HCT116 (cell line): ENCODE results near the gene GALNT11. TPM values are rescaled to one million over a fixed set of nuclear protein-coding genes. Genes with fewer than 3 reads are reported as not detected.
"Not testable (repeated sequence)": the region's sequence is repeated elsewhere in the genome, so short reads cannot be mapped to it uniquely, and the experiment has no call there.

Source experiments
- ATAC-seq: fragments of 200-7000 bp; cut with Tn5 transposase; 2 replicates; pipeline ENCODE4 v1.9.1; 2020; ENCODE audit warnings: mild to moderate bottlenecking, moderate library complexity
- BruUV-seq: library from RNA; stranded (reverse); fragments of 400-500 nt; replicated peaks from 2 replicates; lab custom pipeline; 2021; lab: Mats Ljungman, UMichigan
- CTCF ChIA-PET: fragments of 300-600 bp; sonication (Branson Sonifier 250); formaldehyde crosslinking; loops from one replicate; lab custom pipeline; 2021; ENCODE audit warnings: antibody characterized with exemption; lab: Charles Lee
- POLR2A ChIA-PET: fragments of 300-600, 350-600 bp; sonication (Branson Sonifier 250); formaldehyde crosslinking; loops from one replicate; lab custom pipeline; 2021; ENCODE audit warnings: antibody characterized with exemption; lab: Charles Lee
- RAD21 ChIA-PET, 2 experiments: fragments of 300-600 bp; sonication (Branson Sonifier 250); formaldehyde crosslinking; loops; one replicate each; lab custom pipeline; 2023; ENCODE audit warnings: low total read pairs in 2 of 2; ENCODE audit not compliant: uncharacterized antibody in 2 of 2, unreplicated experiment in 2 of 2, low non-redundant PET in 1 of 2; lab: Charles Lee
- DNase-seq: peaks from one replicate; pipeline ENCODE4 v3.0.0-alpha.2; 2010; ENCODE audit warnings: low read depth, low spot score
- H2AFZ ChIP-seq: fragments of 200-600 bp; shearing (Covaris generic), sonication (generic); 2 replicates; pipeline ENCODE4 v1.6.1; 2017; ENCODE audit warnings: low read depth, mixed run types, mixed read lengths, antibody characterized with exemption, low read length; ENCODE audit not compliant: poor library complexity, severe bottlenecking
- H3K27ac ChIP-seq: 2 replicates; pipeline ENCODE4 v1.5.1; 2012; ENCODE audit warnings: low read depth, low read length
- H3K27me3 ChIP-seq: fragments of 200-600 bp; sonication (generic); 2 replicates; pipeline ENCODE4 v1.6.1; 2016; ENCODE audit warnings: mixed run types, low read length, mixed read lengths; ENCODE audit not compliant: insufficient read depth
- H3K36me3 ChIP-seq, 2 experiments: fragments of 200-500 bp in 1 of 2; fragments of 200-600 bp in 1 of 2; sonication (Bioruptor generic) in 1 of 2; sonication (generic) in 1 of 2; 2 replicates each; pipeline versions ENCODE4 v1.5.1 to v1.6.1; 2014 to 2016; ENCODE audit warnings: low read length in 2 of 2, inconsistent platforms in 1 of 2, mixed read lengths in 1 of 2, mixed run types in 1 of 2; ENCODE audit not compliant: insufficient read depth in 2 of 2, control insufficient read depth in 1 of 2
- H3K4me1 ChIP-seq, 2 experiments: fragments of 200-600 bp in 1 of 2; sonication (generic) in 1 of 2; 2 replicates each; pipeline versions ENCODE4 v1.5.1 to v1.6.1; 2012 to 2017; ENCODE audit warnings: low read length in 2 of 2, inconsistent platforms in 1 of 2, mild to moderate bottlenecking in 1 of 2, mixed read lengths in 1 of 2, mixed run types in 1 of 2, moderate library complexity in 1 of 2; ENCODE audit not compliant: insufficient read depth in 2 of 2, control insufficient read depth in 1 of 2
- H3K4me2 ChIP-seq: fragments of 200-600 bp; sonication (generic); 2 replicates; pipeline ENCODE4 v1.6.1; 2017; ENCODE audit warnings: mixed run types, low read length, mixed read lengths
- H3K4me3 ChIP-seq, 2 experiments: fragments of 200-600 bp in 1 of 2; sonication (generic) in 1 of 2; replicated peaks in 1 of 2; 2 replicates each; pipeline ENCODE4 v1.5.1; 2011 to 2016; ENCODE audit warnings: low read length in 2 of 2, control low read depth in 1 of 2, low read depth in 1 of 2, mild to moderate bottlenecking in 1 of 2, mixed read lengths in 1 of 2, mixed run types in 1 of 2
- H3K79me2 ChIP-seq: fragments of 200-600 bp; sonication (generic); 2 replicates; pipeline ENCODE4 v1.6.1; 2017; ENCODE audit warnings: mild to moderate bottlenecking, mixed run types, low read length, moderate library complexity, mixed read lengths; ENCODE audit not compliant: insufficient read depth
- H3K9ac ChIP-seq: fragments of 200-600 bp; sonication (generic); 2 replicates; pipeline ENCODE4 v1.6.1; 2016; ENCODE audit warnings: low read length, mixed read lengths
- H3K9me2 ChIP-seq: fragments of 200-600 bp; sonication (generic), shearing (Covaris generic); 2 replicates; pipeline ENCODE4 v1.6.1; 2017; ENCODE audit warnings: mixed run types, mild to moderate bottlenecking, moderate library complexity; ENCODE audit not compliant: insufficient read depth
- H3K9me3 ChIP-seq, 2 experiments: fragments of 200-500 bp in 1 of 2; fragments of 200-600 bp in 1 of 2; sonication (Bioruptor generic) in 1 of 2; sonication (generic) in 1 of 2; 2 replicates each; pipeline ENCODE4 v1.6.1; 2014 to 2017; ENCODE audit warnings: low read length in 2 of 2, mixed read lengths in 2 of 2, inconsistent platforms in 1 of 2, low read depth in 1 of 2, mild to moderate bottlenecking in 1 of 2, mixed run types in 1 of 2, moderate library complexity in 1 of 2; ENCODE audit not compliant: control insufficient read depth in 1 of 2, insufficient read depth in 1 of 2
- H4K20me1 ChIP-seq: fragments of 200-600 bp; sonication (generic), shearing (Covaris generic); 2 replicates; pipeline ENCODE4 v1.6.1; 2017; ENCODE audit warnings: mixed run types, mild to moderate bottlenecking, moderate library complexity; ENCODE audit not compliant: insufficient read depth
- ATF3 ChIP-seq: IDR thresholded peaks from 2 replicates; pipeline ENCODE4 v1.6.1; 2012
- CBX3 ChIP-seq: IDR thresholded peaks from 2 replicates; pipeline ENCODE4 v1.6.1; 2012; ENCODE audit warnings: low read depth
- CEBPB ChIP-seq: IDR thresholded peaks from 2 replicates; pipeline ENCODE4 v1.6.1; 2012; ENCODE audit warnings: low read depth
- FOSL1 ChIP-seq: IDR thresholded peaks from 2 replicates; pipeline ENCODE4 v1.6.1; 2012; ENCODE audit warnings: low read depth
- JUND ChIP-seq: IDR thresholded peaks from 2 replicates; pipeline ENCODE4 v1.6.1; 2012
- MAX ChIP-seq: IDR thresholded peaks from 2 replicates; pipeline ENCODE4 v1.6.1; 2012
- POLR2AphosphoS5 ChIP-seq: IDR thresholded peaks from 2 replicates; pipeline ENCODE4 v1.6.1; 2011; ENCODE audit warnings: mild to moderate bottlenecking, low read depth, low read length, moderate library complexity
- RAD21 ChIP-seq: IDR thresholded peaks from 2 replicates; pipeline ENCODE4 v1.6.1; 2012; ENCODE audit warnings: low read depth, mild to moderate bottlenecking
- SRF ChIP-seq: IDR thresholded peaks from 2 replicates; pipeline ENCODE4 v1.6.1; 2012; ENCODE audit warnings: low read depth
- TCF7L2 ChIP-seq: IDR thresholded peaks from 2 replicates; pipeline ENCODE4 v1.7.0; 2011; ENCODE audit warnings: borderline replicate concordance, inconsistent platforms; ENCODE audit not compliant: insufficient read depth, insufficient read length; ENCODE audit errors: extremely low read depth
- YY1 ChIP-seq: IDR thresholded peaks from 2 replicates; pipeline ENCODE4 v1.6.1; 2011; ENCODE audit warnings: low read length, low read depth, moderate library complexity, mild to moderate bottlenecking; ENCODE audit not compliant: insufficient replicate concordance; ENCODE audit errors: extremely low read depth
- intact Hi-C: fragments of 100-400 bp; cut with micrococcal nuclease; formaldehyde crosslinking; loops from 2 replicates; pipeline ENCODE4 v1.10.0; 2022
- total RNA-seq: library from RNA; stranded (reverse); gene quantifications from one replicate; pipeline ENCODE4 v1.2.1, GENCODE V29; 2021; ENCODE audit not compliant: unreplicated experiment
- TF ChIP-seq, protein P1 (sequence below), 3 experiments: fragments of 200-600 bp in 1 of 3; sonication (generic) in 1 of 3; IDR thresholded peaks in 2 of 3; conservative IDR thresholded peaks in 1 of 3; 2 replicates each; pipeline ENCODE4 v1.5.1; 2012 to 2017; ENCODE audit warnings: low read depth in 2 of 3, low read length in 2 of 3, antibody characterized with exemption in 1 of 3, borderline replicate concordance in 1 of 3, control low read depth in 1 of 3, mild to moderate bottlenecking in 1 of 3, mixed read lengths in 1 of 3, mixed run types in 1 of 3, moderate library complexity in 1 of 3; ENCODE audit not compliant: insufficient read depth in 1 of 3

The GALNT11 gene
- total RNA-seq, 1 experiment from 2014 or later, result 28.9 TPM

- ChIA-PET CTCF (no interaction called here), RAD21 (no interaction called here), POLR2A (no interaction called here)
- Histone ChIP-seq H3K9ac (no peak overlapping the region), H3K9me2 (no peaks in the 10 kb centered on the region), H2AFZ (no peak overlapping the region), H3K36me3 (no peaks in the 10 kb centered on the region), H3K4me3 (no peak overlapping the region), H3K9me3 (no peaks in the 10 kb centered on the region), H3K79me2 (peaks cover 15% of the 10 kb centered on the region; the same call in 1 of the 2 replicates), H3K4me1 (peaks cover 2 to 8% of the 10 kb centered on the region in 2 experiments; a peak in 1 of 4 replicates), H3K27me3 (no peaks in the 10 kb centered on the region), H4K20me1 (no peaks in the 10 kb centered on the region), H3K4me2 (no peak overlapping the region), H3K27ac (no peak overlapping the region)
- no peak for DNase-seq
- TF ChIP-seq RAD21 (no peak), CEBPB (no peak), FOSL1 (no peak), SRF (no peak), YY1 (no peak), TCF7L2 (no peak), ATF3 (no peak), JUND (no peak), MAX (no peak), POLR2AphosphoS5 (no peak), CBX3 (no peak)
- intact Hi-C loops, result no loop called here
- ATAC-seq, result no peak
- BruUV-seq, result no TSS peak
Observed at GRCh38 chr7:152073352-152073751, 47.9 kb downstream of the GALNT11 start.

- no peaks in the 10 kb centered on the region for H3K36me3 ChIP-seq
- no peak overlapping the region for H3K4me2 ChIP-seq
- H3K27ac ChIP-seq, result no peak overlapping the region
- TF ChIP-seq CBX3, result no peak
- no peak for TF ChIP-seq YY1
- no peak for TF ChIP-seq FOSL1
- TF ChIP-seq, protein P1, sequence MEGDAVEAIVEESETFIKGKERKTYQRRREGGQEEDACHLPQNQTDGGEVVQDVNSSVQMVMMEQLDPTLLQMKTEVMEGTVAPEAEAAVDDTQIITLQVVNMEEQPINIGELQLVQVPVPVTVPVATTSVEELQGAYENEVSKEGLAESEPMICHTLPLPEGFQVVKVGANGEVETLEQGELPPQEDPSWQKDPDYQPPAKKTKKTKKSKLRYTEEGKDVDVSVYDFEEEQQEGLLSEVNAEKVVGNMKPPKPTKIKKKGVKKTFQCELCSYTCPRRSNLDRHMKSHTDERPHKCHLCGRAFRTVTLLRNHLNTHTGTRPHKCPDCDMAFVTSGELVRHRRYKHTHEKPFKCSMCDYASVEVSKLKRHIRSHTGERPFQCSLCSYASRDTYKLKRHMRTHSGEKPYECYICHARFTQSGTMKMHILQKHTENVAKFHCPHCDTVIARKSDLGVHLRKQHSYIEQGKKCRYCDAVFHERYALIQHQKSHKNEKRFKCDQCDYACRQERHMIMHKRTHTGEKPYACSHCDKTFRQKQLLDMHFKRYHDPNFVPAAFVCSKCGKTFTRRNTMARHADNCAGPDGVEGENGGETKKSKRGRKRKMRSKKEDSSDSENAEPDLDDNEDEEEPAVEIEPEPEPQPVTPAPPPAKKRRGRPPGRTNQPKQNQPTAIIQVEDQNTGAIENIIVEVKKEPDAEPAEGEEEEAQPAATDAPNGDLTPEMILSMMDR (IDR thresholded peaks at IDR 0.05 in 2 of 3, conservative IDR thresholded peaks at IDR 0.05 in 1 of 3; ENCODE audit: borderline replicate concordance in 1 of 3, insufficient read depth in 1 of 3, low read depth in 2 of 3, low read length in 2 of 3), result no peak
- no peak for TF ChIP-seq CEBPB
- TF ChIP-seq JUND, result no peak
- TF ChIP-seq, all 23 proteins: peak for 0
- H4K20me1 ChIP-seq, result no peaks in the 10 kb centered on the region
- H3K4me3 ChIP-seq, result no peak overlapping the region
- RAD21 ChIA-PET, result no interaction called here
- intact Hi-C loops, result no loop called here
- CTCF ChIA-PET, result no interaction called here
- POLR2A ChIA-PET, result no interaction called here
- peaks cover 2 to 8% of the 10 kb centered on the region in 2 experiments; a peak in 1 of 4 replicates for H3K4me1 ChIP-seq
- H3K9me2 ChIP-seq, result no peaks in the 10 kb centered on the region
- BruUV-seq, result no TSS peak
- H3K9ac ChIP-seq, result no peak overlapping the region
- no peaks in the 10 kb centered on the region for H3K9me3 ChIP-seq
- H3K27me3 ChIP-seq, result no peaks in the 10 kb centered on the region
- no peak overlapping the region for H2AFZ ChIP-seq
- no peak for ATAC-seq
- H3K79me2 ChIP-seq, result peaks cover 15% of the 10 kb centered on the region; the same call in 1 of the 2 replicates
- no peak for DNase-seq
Observed at GRCh38 chr7:152074673-152075072, 49.2 kb downstream of the GALNT11 start.

GRCh38 chr7:152075379-152075778, 49.9 kb downstream of the GALNT11 start:
- H3K4me1 ChIP-seq, intact Hi-C loops, H3K4me3 ChIP-seq, H3K36me3 ChIP-seq, H3K9me3 ChIP-seq, H4K20me1 ChIP-seq, H3K9me2 ChIP-seq, BruUV-seq, ATAC-seq, H3K27me3 ChIP-seq, DNase-seq, H3K9ac ChIP-seq, POLR2A ChIA-PET, H3K4me2 ChIP-seq, RAD21 ChIA-PET, H3K27ac ChIP-seq, CTCF ChIA-PET, H2AFZ ChIP-seq: not testable (repeated sequence)
- H3K79me2 ChIP-seq, result peaks cover 15% of the 10 kb centered on the region; the same call in 1 of the 2 replicates
